Cerebellar cortex (tissue), 1 donor: ENCODE measurements around the gene ZFPM1.
A peak's percentile ranks its signal among the peaks of the same experiment; 100 is the strongest.

Source experiments
- DNase-seq: peaks from one replicate; pipeline ENCODE4 v3.0.0-alpha.2; 2015; ENCODE audit warnings: low spot score

Gene ZFPM1

GRCh38 chr16:88434353-88434690, 18.8 kb upstream of the ZFPM1 start:
- DNase-seq = no peak

- no peak for DNase-seq
These were observed 18.3 kb upstream of the ZFPM1 start for GRCh38 chr16:88434746-88435145.

GRCh38 chr16:88435437-88436355, 17.4 kb upstream of the ZFPM1 start:
- DNase-seq = no peak

- DNase-seq = no peak
These were observed 16.3 kb upstream of the ZFPM1 start for GRCh38 chr16:88436796-88437195.

DNA sequence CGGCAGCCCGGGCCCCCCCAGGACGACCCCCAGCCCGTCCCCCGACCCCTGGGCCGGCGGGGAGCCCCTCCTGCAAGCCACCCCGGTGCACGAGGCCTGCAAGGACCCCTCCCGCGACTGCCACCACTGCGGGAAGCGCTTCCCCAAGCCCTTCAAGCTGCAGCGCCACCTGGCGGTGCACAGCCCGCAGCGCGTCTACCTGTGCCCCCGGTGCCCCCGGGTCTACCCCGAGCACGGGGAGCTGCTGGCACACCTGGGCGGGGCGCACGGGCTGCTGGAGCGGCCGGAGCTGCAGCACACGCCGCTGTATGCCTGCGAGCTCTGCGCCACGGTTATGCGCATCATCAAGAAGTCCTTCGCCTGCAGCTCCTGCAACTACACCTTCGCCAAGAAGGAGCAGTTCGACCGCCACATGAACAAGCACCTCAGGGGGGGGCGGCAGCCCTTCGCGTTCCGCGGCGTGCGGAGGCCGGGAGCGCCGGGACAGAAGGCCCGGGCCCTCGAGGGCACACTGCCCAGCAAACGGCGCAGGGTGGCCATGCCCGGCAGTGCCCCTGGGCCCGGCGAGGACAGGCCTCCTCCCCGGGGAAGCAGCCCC, 15.6 kb upstream of the ZFPM1 start:
- DNase-seq = peak; percentile 46

DNA sequence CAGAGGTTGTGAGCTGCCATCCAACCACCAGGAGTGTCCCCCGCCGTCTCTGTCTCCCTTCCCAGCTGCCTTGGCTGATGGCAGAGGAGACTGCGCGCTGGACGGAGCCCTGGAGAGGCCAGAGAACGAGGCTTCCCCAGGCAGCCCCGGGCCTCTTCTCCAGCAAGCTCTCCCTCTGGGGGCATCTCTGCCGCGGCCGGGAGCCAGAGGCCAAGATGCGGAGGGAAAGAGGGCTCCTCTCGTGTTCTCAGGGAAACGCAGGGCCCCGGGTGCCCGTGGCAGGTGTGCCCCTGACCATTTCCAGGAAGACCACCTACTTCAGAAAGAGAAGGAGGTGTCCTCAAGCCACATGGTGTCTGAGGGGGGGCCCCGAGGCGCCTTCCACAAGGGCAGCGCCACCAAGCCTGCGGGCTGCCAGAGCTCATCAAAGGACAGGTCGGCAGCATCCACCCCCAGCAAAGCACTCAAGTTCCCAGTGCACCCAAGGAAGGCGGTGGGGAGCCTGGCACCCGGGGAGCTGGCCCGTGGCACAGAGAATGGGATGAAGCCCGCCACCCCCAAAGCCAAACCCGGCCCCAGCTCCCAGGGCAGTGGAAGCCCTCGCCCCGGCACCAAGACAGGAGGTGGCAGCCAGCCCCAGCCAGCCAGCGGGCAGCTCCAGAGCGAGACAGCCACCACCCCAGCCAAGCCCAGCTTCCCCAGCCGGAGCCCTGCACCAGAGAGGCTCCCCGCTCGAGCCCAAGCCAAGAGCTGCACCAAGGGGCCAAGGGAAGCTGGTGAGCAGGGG, 14.8 kb upstream of the ZFPM1 start:
- DNase-seq = no peak

DNA sequence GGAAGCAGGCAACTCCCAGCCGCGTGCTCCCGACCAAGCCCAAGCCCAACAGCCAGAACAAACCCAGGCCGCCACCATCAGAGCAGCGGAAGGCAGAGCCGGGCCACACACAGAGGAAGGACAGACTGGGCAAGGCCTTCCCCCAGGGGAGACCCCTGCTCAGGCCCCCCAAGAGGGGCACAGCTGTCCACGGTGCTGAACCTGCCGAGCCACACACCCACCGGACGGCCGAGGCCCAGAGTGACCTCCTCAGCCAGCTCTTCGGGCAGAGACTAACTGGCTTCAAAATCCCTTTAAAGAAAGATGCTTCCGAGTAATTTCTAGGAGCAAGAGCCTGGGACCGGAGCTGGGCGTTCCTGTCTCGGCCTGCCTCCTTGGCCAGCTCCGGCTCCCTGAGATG, 14.1 kb upstream of the ZFPM1 start:
- DNase-seq = no peak

GRCh38 chr16:88439706-88440105, 13.4 kb upstream of the ZFPM1 start:
- DNase-seq = no peak

- DNase-seq = no peak
These were observed 13.0 kb upstream of the ZFPM1 start for GRCh38 chr16:88440111-88440510.

DNA sequence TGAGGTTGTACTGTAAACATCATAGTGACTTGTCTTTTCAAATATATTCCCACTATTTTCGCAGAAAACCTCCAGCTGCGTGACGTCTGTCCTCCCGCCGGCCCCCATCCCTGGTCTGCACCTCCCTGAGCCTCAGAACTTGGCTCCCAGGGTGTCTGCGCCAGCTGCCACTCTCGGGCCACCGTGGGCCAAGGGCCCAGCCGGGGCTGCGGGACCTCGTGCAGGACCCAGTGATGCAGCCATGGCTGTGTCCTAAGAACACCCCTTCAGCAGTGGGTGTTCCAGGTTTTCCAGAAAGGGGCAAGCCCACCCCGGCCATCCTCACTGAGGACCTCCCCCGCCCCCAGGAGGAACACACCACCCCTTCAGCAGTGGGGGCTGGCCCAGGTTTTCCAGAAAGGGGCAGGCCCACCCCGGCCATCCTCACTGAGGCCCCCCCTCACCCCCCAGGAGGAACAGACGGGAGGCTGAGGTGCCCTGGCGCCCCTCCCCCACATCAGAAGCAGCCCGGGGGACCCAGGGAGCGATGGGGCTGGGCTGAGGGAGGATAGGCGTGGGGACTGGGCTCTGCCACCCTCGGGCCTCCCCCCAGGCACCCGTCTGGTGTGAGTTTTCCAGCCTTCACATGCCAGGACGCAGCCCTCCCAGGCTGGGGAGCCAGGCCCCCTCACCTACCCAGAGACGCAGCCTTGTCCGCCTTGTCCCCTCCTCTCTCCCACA, 12.2 kb upstream of the ZFPM1 start:
- no peak for DNase-seq

- DNase-seq = no peak
These were observed 11.6 kb upstream of the ZFPM1 start for GRCh38 chr16:88441460-88441859.

- DNase-seq = no peak
These were observed 10.7 kb upstream of the ZFPM1 start for GRCh38 chr16:88442383-88442726.

- DNase-seq = peak; percentile 73
These were observed 10.1 kb upstream of the ZFPM1 start for GRCh38 chr16:88442727-88443576.

DNA sequence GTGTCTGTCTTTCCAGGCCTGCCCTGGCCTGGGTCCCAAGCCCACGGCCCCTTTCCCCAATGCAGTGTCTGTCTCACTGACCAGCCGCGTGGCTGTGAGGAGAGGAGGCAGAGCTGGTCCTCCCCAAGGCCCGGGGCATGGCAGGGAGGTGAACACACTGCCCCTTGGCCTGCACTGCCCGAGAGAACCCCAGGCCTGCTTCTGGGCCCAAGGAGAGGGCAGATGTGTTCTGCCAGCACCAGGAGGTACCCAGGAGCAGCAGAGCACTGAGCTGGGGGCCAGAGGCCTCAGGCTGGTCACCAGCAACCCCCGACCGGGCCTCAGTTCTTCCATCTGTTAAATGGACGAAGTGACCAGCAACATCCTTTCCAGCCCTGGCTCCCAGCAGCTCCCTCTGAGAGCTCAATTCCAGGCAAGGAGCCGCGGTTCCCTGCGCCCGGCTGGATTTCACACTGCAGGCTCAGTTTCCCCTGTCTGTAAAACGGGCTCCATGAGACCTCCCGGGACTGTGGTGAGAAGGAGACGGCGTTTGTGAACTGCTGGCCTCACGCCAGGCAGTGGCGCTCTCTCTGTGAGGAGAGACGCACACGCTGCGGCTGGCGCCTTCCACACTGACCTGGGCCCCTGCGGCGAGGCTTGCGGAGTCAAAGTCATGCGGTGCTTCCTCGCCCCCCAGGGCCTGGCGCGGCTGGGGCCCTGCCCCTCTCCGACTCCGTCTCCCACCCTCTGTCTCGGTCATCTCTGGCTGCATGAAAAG, 8.1 kb upstream of the ZFPM1 start:
- no peak for DNase-seq

- DNase-seq = no peak
These were observed 7.5 kb upstream of the ZFPM1 start for GRCh38 chr16:88445583-88445960.

DNA sequence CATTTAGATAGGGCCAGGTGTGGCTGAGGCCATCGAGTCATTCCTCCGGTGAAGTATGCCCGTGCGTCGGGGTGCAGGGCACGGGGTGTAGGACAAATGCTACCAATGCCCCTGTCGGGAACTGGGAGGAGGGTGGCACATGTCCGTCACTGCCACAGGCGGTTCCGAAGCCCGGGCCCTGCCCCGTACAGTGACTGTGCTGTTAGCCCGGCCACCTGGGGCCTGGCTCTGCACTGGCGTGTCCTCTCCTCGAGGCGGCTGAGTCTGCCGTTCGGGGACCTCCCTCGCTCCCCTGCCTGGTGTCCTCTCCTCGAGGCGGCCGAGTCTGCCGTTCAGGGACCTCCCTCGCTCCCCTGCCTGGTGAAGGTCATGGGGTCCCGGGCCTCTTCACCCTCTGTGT, 7.0 kb upstream of the ZFPM1 start:
- DNase-seq = no peak

DNA sequence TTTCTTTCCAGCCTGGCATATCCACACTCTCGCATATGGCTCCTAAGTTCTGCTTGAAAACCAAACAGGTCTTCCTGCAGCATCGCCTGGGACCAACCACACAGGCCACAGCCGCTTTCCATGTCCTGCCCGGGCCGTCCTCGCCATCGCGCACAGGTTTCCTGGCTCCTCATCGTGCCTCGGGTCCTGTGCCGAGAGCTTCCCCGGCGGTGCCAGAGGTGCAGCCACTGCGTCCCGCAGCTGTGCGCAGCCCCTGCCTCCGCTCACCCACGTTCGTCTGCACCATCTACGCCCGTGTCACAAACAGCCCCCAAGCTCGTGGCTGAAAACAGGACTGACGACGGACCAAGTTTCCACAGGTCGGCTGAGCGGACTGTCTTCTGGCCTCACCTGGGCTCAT, 6.3 kb upstream of the ZFPM1 start:
- DNase-seq = no peak

DNA sequence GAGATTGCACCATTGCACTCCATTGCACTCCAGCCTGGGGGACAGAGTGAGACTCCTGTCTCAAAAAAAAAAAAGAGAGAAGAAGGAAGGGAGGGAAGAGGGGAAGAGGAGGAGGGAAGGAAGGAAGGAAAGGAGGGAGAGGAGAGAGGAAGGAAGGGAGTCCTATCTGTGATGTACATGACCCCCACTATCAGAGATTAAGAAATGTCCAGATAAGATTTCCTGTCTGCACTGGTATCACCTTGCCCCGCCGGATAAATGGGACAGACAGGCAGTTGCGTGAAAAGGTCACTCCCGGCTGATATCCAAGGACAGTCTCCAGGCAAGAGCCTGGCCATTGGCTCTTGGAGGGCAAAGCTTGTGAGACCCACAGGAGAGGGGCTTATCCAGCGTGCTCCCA, 5.2 kb upstream of the ZFPM1 start:
- DNase-seq = no peak

GRCh38 chr16:88448461-88449266, 4.4 kb upstream of the ZFPM1 start:
- DNase-seq = no peak

- no peak for DNase-seq
These were observed 3.9 kb upstream of the ZFPM1 start for GRCh38 chr16:88449267-88449561.
